Measurements from ENCODE around the gene ZNF26. TPM values are rescaled to one million over a fixed set of nuclear protein-coding genes. Genes with fewer than 3 reads are reported as not detected.

Gene ZNF26
- total and polyA plus RNA-seq, 2 of the 8 experiments (the other 6 are each of a cell fraction or from before 2014, with no cell fraction given) = 5.8 to 8.4 TPM

DNA sequence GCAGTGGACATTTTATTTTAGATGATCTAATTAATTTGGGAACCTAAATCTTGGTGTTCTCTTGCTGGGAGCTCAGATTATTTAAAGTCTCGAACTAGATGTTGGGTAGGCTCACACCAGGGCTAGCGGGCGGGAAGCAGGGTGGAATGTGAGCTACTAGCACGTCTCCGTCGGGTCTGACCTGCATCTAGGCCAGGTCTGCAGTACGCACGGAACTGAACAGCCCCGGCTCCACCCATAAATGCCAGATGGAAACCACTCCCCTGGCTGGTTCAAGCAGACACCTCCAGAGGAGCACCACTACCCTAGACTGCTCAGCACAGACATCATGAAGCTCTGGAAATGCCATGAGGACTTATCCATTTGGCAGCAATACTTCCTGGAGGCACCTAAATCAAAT lies 40.4 kb upstream of the ZNF26 start (continued):
- no peak for TF ChIP-seq CHD2 (IDR thresholded peaks at IDR 0.05; ENCODE audit: low read length)
- TF ChIP-seq KDM5A (IDR thresholded peaks at IDR 0.05; ENCODE audit: low read length) = no peak
- no peak for TF ChIP-seq CBX5 (IDR thresholded peaks at IDR 0.05; ENCODE audit: low read depth, low read length)
- no peak for TF ChIP-seq TAF1 (IDR thresholded peaks at IDR 0.05; ENCODE audit: low read depth, low read length)
- TF ChIP-seq EGR1 (IDR thresholded peaks at IDR 0.05; ENCODE audit: borderline replicate concordance, low read depth, low read length) = no peak
- no peak for TF ChIP-seq SUZ12 (IDR thresholded peaks at IDR 0.05; ENCODE audit: low read length)
- TF ChIP-seq BRCA1 (IDR thresholded peaks at IDR 0.05; ENCODE audit: low read depth, low read length) = no peak
- TF ChIP-seq POLR2AphosphoS5 (IDR thresholded peaks at IDR 0.05; ENCODE audit: low read depth, low read length) = no peak

Measured in H1 (cell line).